ENCODE results near the gene N4BP2L2. TPM values are rescaled to one million over a fixed set of nuclear protein-coding genes. Genes with fewer than 3 reads are reported as not detected.

The N4BP2L2 gene
- total and polyA plus RNA-seq, 9 of the 15 experiments (the other 6 are each of a cell fraction or from before 2014, with no cell fraction given): 33.9 to 76.4 (median 48.7) TPM

DNA sequence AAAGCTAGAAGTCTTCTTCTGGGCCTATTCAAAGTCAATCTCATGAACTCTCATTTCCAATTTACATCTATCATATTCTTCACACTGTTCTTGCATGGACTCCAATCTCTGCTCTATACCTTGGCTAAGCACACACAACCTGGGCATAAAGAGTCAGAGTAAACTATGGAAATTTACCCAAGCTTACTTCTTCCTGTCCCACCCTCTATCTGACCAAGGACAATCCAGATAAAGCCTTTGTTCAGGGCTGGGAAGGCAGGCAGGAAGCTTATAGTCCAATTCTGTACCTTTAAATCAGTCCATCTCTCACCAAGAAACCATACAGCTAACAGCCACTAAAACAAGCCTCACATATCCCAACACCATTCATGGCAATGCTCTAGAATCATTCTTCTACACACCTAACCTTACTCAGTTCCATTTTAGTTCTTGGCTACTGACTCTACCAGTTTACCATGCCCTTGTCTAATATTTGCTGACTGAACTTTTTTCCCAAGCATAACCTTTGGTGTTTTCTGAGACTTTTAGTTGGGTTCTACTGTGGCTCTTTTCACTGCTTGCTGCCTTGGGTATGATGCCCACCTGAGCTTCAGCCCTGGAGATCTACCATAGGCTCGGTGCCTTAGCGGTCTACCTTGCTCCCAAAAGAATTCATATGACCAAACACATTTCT lies 38.9 kb downstream of the N4BP2L2 start (continued):
- TF ChIP-seq ZSCAN32 (CRISPR knock-in tag; IDR thresholded peaks at IDR 0.05) (no peak), NR3C1 (CRISPR knock-in tag; IDR thresholded peaks at IDR 0.05) (no peak), BRD4 (IDR thresholded peaks at IDR 0.05) (no peak), ZNF436 (CRISPR knock-in tag; IDR thresholded peaks at IDR 0.05) (no peak), KDM4B (IDR thresholded peaks at IDR 0.05; ENCODE audit: borderline replicate concordance in 2 of 2, low read depth in 1 of 2) (no peak)

DNA sequence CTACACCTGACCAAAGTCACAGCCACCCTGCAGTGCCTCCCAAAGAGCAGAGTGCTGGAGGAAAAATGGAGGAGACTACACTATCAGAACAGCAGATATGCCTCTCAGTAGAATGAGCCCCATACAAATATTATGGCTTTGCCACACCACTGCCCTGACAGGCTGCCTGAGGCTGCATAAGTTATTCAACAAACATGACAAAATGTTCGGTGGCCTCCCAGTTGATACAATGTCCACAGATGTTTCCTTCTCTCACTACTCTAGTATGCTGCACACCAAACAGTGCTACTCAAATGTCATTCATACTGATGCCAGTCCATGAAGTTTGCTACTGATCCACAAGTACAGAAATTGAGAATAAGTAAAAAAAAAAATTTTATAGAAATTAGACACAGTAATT lies 41.0 kb downstream of the N4BP2L2 start:
- no peak overlapping the region for H3K4me3 ChIP-seq
- no TSS peak for BruUV-seq (replicated peaks)
- CTCF ChIA-PET (ENCODE audit: low intra/inter-chr PET ratio): no interaction called here
- TF ChIP-seq TARDBP (IDR thresholded peaks at IDR 0.05): no peak
- TF ChIP-seq ETS2 (tag; IDR thresholded peaks at IDR 0.05; ENCODE audit: borderline replicate concordance, poor library complexity, severe bottlenecking): no peak
- TF ChIP-seq FOXM1 (IDR thresholded peaks at IDR 0.05; ENCODE audit: low read depth): no peak
- TF ChIP-seq FOXM1 (CRISPR knock-in tag; IDR thresholded peaks at IDR 0.05; ENCODE audit: low read depth): no peak
- no peak for TF ChIP-seq NFIC (IDR thresholded peaks at IDR 0.05)
- no peak for TF ChIP-seq HDAC1 (IDR thresholded peaks at IDR 0.05)
- TF ChIP-seq NFATC3 (IDR thresholded peaks at IDR 0.05): no peak
- TF ChIP-seq CHCHD3 (CRISPR knock-in tag; IDR thresholded peaks at IDR 0.05): no peak
- TF ChIP-seq GATA2 (CRISPR knock-in tag; IDR thresholded peaks at IDR 0.05): no peak
- TF ChIP-seq, protein P1, sequence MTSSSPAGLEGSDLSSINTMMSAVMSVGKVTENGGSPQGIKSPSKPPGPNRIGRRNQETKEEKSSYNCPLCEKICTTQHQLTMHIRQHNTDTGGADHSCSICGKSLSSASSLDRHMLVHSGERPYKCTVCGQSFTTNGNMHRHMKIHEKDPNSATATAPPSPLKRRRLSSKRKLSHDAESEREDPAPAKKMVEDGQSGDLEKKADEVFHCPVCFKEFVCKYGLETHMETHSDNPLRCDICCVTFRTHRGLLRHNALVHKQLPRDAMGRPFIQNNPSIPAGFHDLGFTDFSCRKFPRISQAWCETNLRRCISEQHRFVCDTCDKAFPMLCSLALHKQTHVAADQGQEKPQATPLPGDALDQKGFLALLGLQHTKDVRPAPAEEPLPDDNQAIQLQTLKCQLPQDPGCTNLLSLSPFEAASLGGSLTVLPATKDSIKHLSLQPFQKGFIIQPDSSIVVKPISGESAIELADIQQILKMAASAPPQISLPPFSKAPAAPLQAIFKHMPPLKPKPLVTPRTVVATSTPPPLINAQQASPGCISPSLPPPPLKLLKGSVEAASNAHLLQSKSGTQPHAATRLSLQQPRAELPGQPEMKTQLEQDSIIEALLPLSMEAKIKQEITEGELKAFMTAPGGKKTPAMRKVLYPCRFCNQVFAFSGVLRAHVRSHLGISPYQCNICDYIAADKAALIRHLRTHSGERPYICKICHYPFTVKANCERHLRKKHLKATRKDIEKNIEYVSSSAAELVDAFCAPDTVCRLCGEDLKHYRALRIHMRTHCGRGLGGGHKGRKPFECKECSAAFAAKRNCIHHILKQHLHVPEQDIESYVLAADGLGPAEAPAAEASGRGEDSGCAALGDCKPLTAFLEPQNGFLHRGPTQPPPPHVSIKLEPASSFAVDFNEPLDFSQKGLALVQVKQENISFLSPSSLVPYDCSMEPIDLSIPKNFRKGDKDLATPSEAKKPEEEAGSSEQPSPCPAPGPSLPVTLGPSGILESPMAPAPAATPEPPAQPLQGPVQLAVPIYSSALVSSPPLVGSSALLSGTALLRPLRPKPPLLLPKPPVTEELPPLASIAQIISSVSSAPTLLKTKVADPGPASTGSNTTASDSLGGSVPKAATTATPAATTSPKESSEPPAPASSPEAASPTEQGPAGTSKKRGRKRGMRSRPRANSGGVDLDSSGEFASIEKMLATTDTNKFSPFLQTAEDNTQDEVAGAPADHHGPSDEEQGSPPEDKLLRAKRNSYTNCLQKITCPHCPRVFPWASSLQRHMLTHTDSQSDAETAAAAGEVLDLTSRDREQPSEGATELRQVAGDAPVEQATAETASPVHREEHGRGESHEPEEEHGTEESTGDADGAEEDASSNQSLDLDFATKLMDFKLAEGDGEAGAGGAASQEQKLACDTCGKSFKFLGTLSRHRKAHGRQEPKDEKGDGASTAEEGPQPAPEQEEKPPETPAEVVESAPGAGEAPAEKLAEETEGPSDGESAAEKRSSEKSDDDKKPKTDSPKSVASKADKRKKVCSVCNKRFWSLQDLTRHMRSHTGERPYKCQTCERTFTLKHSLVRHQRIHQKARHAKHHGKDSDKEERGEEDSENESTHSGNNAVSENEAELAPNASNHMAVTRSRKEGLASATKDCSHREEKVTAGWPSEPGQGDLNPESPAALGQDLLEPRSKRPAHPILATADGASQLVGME (CRISPR knock-in tag; IDR thresholded peaks at IDR 0.05): no peak
- no peak for TF ChIP-seq ZNF384 (IDR thresholded peaks at IDR 0.05; ENCODE audit: low read depth, low read length)
- TF ChIP-seq GABPB1 (CRISPR knock-in tag; IDR thresholded peaks at IDR 0.05): no peak

More for the DNA sequence above, 41.0 kb downstream of the N4BP2L2 start:
- intact Hi-C loops (cut with micrococcal nuclease): no loop called here
- no peaks in the 10 kb centered on the region for H3K27me3 ChIP-seq (ENCODE audit: control insufficient read depth in 2 of 2, insufficient read depth in 2 of 2, low read length in 2 of 2)
- H2AFZ ChIP-seq (ENCODE audit: low read depth, low read length): peak overlapping the region; percentile 44; the same call in 1 of the 2 replicates
- in situ Hi-C loops (cut with MboI): no loop called here
- no peaks in the 10 kb centered on the region for H3K9me3 ChIP-seq (replicated peaks; ENCODE audit: control insufficient read depth, insufficient read depth, low read depth, low read length)
- H3K4me1 ChIP-seq (replicated peaks in 1 of 2; ENCODE audit: control insufficient read depth in 2 of 2, insufficient read depth in 2 of 2, low read length in 2 of 2): peaks cover 0 to 15% of the 10 kb centered on the region in 2 experiments; a peak in 3 of 5 replicates
- H3K9me1 ChIP-seq (ENCODE audit: control insufficient read depth, insufficient read depth, low read length): no peaks in the 10 kb centered on the region
- H3K9ac ChIP-seq (ENCODE audit: insufficient read depth in 1 of 2, low read depth in 2 of 2, low read length in 2 of 2): no peak overlapping the region
- POLR2A ChIA-PET: no interaction called here
- FAIRE-seq (no peak), ATAC-seq (peak; percentile 46), DNase-seq (ENCODE audit: extremely low read depth in 1 of 4, low spot score in 3 of 4) (no peak)
- no peaks in the 10 kb centered on the region for H4K20me1 ChIP-seq (replicated peaks; ENCODE audit: control insufficient read depth, insufficient read depth, low read length)
- no peaks in the 10 kb centered on the region for H3K36me3 ChIP-seq (ENCODE audit: control insufficient read depth, insufficient read depth, low read length)
- H3K27ac ChIP-seq (ENCODE audit: extremely low read depth, low read depth, low read length): peak overlapping the region; percentile 40; the same call in 2 of the 3 replicates
- H3K79me2 ChIP-seq (ENCODE audit: control insufficient read depth, insufficient read depth, low read length): no peaks in the 10 kb centered on the region
- 11% methylated on average over 1 of the region's 1 CpG for WGBS (ENCODE audit: insufficient coverage, low coverage, missing lambda C conversion rate)
- 0 out of 2 replicates have a peak overlapping the region, but pooled peaks have one; percentile 2 for H3K4me2 ChIP-seq (ENCODE audit: insufficient read depth, low read length)
